MCF 10A (cell line): ENCODE measurements around the gene CTDSP1. TPM values are rescaled to one million over a fixed set of nuclear protein-coding genes. Genes with fewer than 3 reads are reported as not detected.

Experiments
- BruUV-seq: library from RNA; stranded (reverse); fragments of 400-500 nt; replicated peaks from 2 replicates; lab custom pipeline; 2021; lab: Mats Ljungman, UMichigan
- CTCF ChIA-PET: fragments of 300-600 bp; sonication (Branson Sonifier 250); formaldehyde crosslinking; extraction: SDS; loops from one replicate; lab custom pipeline; 2021; ENCODE audit warnings: antibody characterized with exemption, inconsistent platforms; lab: Yijun Ruan, JAX
- POLR2A ChIA-PET: fragments of 300-600, 350-650 bp; sonication (Branson Sonifier 250); formaldehyde crosslinking; extraction: SDS; loops from one replicate; lab custom pipeline; 2020; ENCODE audit warnings: antibody characterized with exemption, inconsistent platforms; lab: Yijun Ruan, JAX
- DNase-seq: peaks from one replicate; pipeline ENCODE4 v3.0.0-alpha.2; 2018; ENCODE audit not compliant: unreplicated experiment
- H3K27ac Mint-ChIP-seq: one replicate; pipeline ENCODE4 v1.8.0; 2022; ENCODE audit warnings: mild to moderate bottlenecking, low read depth, mixed read lengths; ENCODE audit not compliant: unreplicated experiment
- H3K27me3 Mint-ChIP-seq: one replicate; pipeline ENCODE4 v1.8.0; 2022; ENCODE audit warnings: mixed read lengths; ENCODE audit not compliant: insufficient read depth, unreplicated experiment
- H3K36me3 Mint-ChIP-seq: one replicate; pipeline ENCODE4 v1.8.0; 2022; ENCODE audit warnings: mild to moderate bottlenecking, moderate library complexity, mixed read lengths; ENCODE audit not compliant: insufficient read depth, unreplicated experiment
- H3K4me1 Mint-ChIP-seq: one replicate; pipeline ENCODE4 v1.8.0; 2022; ENCODE audit warnings: mixed read lengths; ENCODE audit not compliant: insufficient read depth, unreplicated experiment
- H3K4me3 Mint-ChIP-seq: one replicate; pipeline ENCODE4 v1.8.0; 2022; ENCODE audit warnings: mild to moderate bottlenecking, moderate library complexity, mixed read lengths; ENCODE audit not compliant: unreplicated experiment
- H3K9me3 Mint-ChIP-seq: one replicate; pipeline ENCODE4 v1.8.0; 2022; ENCODE audit warnings: mixed read lengths; ENCODE audit not compliant: unreplicated experiment
- intact Hi-C: fragments of 100-400 bp; cut with micrococcal nuclease; formaldehyde crosslinking; loops from 2 replicates; pipeline ENCODE4 v1.14.1; 2022
- total RNA-seq: library from RNA; stranded (reverse); gene quantifications from 2 replicates; pipeline ENCODE4 v1.2.3, GENCODE V29; 2022
- TF ChIP-seq, protein P1 (sequence below): fragments of 200-600 bp; IDR thresholded peaks from one replicate; pipeline ENCODE4 v1.8.0; 2022; ENCODE audit warnings: antibody characterized with exemption, mild to moderate bottlenecking; ENCODE audit not compliant: unreplicated experiment

The CTDSP1 gene
- total RNA-seq, 1 experiment from 2014 or later, result 72.3 TPM

DNA sequence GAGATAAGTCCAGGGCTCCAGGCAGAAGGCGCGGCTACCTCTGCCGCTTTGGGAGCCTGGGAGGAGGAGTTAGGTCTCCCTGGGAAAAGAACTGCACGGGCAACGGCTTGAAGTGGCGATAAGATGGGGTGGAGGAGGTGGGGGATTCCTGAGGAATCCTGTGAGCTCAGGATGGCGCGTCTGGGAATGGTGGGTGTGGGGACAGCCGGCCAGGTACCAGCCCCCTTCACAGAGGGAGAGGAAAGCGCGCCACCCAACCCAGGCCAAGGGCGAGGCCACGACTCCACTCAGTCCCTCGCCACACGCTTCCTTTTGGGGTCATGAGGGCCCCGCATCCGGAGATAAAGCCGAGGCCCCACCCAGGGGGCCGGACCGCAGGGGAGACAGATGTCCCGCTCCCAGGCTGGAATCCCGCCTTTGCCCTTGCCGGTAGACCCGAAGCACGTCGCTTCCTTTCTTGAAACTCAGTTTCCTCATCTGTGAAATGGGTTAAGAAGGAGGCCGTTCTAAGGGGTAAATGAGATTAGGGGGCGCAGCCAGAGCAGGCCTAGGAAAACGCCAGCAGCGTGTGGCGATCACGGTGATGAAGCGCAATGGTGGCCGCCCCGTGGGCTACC lies 1.7 kb upstream of the CTDSP1 start:
- H3K4me3 Mint-ChIP-seq, result peak overlapping the region; percentile 98
- no peaks in the 10 kb centered on the region for H3K9me3 Mint-ChIP-seq
- peak overlapping the region; percentile 90 for H3K27ac Mint-ChIP-seq
- ChIA-PET POLR2A (interaction anchor here (0.7 to 6.2 kb wide), 11 partner anchors 8 to 311 kb away, joined by 3 to 108 read pairs (median 5); partner anchors contain the start of genes AAMP, ARPC2, PNKD and TMBIM1), CTCF (interaction anchor here (0.9 to 6.4 kb wide), 4 partner anchors 74 to 126 kb away, joined by 3 to 49 read pairs (median 12); partner anchors contain the start of genes AAMP and PNKD)
- peaks cover 26% of the 10 kb centered on the region for H3K36me3 Mint-ChIP-seq
- peaks cover 12% of the 10 kb centered on the region for H3K4me1 Mint-ChIP-seq
- intact Hi-C loops, result loop anchor here (2.0 to 5.0 kb wide), 4 partner anchors 105 to 211 kb away; partner anchors contain the start of genes ARPC2, CNOT9, TMBIM1 and USP37
- BruUV-seq, result no TSS peak
- H3K27me3 Mint-ChIP-seq, result no peaks in the 10 kb centered on the region
- TF ChIP-seq, protein P1, sequence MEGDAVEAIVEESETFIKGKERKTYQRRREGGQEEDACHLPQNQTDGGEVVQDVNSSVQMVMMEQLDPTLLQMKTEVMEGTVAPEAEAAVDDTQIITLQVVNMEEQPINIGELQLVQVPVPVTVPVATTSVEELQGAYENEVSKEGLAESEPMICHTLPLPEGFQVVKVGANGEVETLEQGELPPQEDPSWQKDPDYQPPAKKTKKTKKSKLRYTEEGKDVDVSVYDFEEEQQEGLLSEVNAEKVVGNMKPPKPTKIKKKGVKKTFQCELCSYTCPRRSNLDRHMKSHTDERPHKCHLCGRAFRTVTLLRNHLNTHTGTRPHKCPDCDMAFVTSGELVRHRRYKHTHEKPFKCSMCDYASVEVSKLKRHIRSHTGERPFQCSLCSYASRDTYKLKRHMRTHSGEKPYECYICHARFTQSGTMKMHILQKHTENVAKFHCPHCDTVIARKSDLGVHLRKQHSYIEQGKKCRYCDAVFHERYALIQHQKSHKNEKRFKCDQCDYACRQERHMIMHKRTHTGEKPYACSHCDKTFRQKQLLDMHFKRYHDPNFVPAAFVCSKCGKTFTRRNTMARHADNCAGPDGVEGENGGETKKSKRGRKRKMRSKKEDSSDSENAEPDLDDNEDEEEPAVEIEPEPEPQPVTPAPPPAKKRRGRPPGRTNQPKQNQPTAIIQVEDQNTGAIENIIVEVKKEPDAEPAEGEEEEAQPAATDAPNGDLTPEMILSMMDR, result no peak
- DNase-seq, result peak; percentile 90

- H3K27ac Mint-ChIP-seq, result peak overlapping the region; percentile 90
- H3K36me3 Mint-ChIP-seq, result peaks cover 34% of the 10 kb centered on the region
- H3K27me3 Mint-ChIP-seq, result no peaks in the 10 kb centered on the region
- H3K9me3 Mint-ChIP-seq, result no peaks in the 10 kb centered on the region
- BruUV-seq, result TSS peak; percentile 76
- DNase-seq, result peak; percentile 70
- CTCF ChIA-PET, result interaction anchor here (1.5 to 2.4 kb wide), 2 partner anchors 97 to 108 kb away, joined by 8 to 16 read pairs; no protein-coding TSS in a partner anchor
- POLR2A ChIA-PET, result interaction anchor here (0.7 to 6.2 kb wide), 4 partner anchors 100 to 311 kb away, joined by 3 to 108 read pairs (median 32); partner anchors contain the start of genes AAMP, PNKD and TMBIM1
- TF ChIP-seq, protein P1, result no peak
- intact Hi-C loops, result loop anchor here (5.0 kb wide), 1 partner anchor 211 kb away; no protein-coding TSS in a partner anchor
- peak overlapping the region; percentile 98 for H3K4me3 Mint-ChIP-seq
- H3K4me1 Mint-ChIP-seq, result peaks cover 12% of the 10 kb centered on the region
Measured at GRCh38 chr2:218398437-218399390, 954 bp upstream of the CTDSP1 start.

- Mint-ChIP-seq H3K27me3 (no peaks in the 10 kb centered on the region), H3K27ac (peak overlapping the region; percentile 85), H3K4me3 (peak overlapping the region; percentile 98), H3K4me1 (peaks cover 12% of the 10 kb centered on the region), H3K9me3 (no peaks in the 10 kb centered on the region), H3K36me3 (peaks cover 46% of the 10 kb centered on the region)
- BruUV-seq, result no TSS peak
- DNase-seq, result peak; percentile 36
- CTCF ChIA-PET, result interaction anchor here (0.5 to 2.8 kb wide), 8 partner anchors 24 to 129 kb away, joined by 3 to 9 read pairs (median 4); no protein-coding TSS in a partner anchor
- TF ChIP-seq, protein P1, result no peak
- intact Hi-C loops, result no loop called here
- POLR2A ChIA-PET, result interaction anchor here (0.8 to 2.4 kb wide), 8 partner anchors 102 to 481 kb away, joined by 3 to 22 read pairs (median 7); partner anchors contain the start of genes AAMP, BCS1L, PNKD and ZNF142
Measured at GRCh38 chr2:218400167-218400929, 680 bp downstream of the CTDSP1 start.
